CD14-positive monocyte (primary cell): Measurements from ENCODE around the gene CCDC169. TPM values are rescaled to one million over a fixed set of nuclear protein-coding genes. Genes with fewer than 3 reads are reported as not detected.

Experiments used
- DNase-seq, 3 donors: peaks; one replicate each; pipeline ENCODE4 v3.0.0-alpha.2; 2011 to 2022
- H2AFZ ChIP-seq: 2 replicates; pipeline ENCODE4 v1.6.0; 2012; ENCODE audit warnings: mild to moderate bottlenecking, low read depth, low read length, inconsistent platforms; ENCODE audit not compliant: insufficient read depth, poor library complexity, severe bottlenecking
- H3K27ac ChIP-seq, 2 donors: 1 replicate in 1 of 2; 2 replicates in 1 of 2; pipeline ENCODE4 v1.5.1; 2012 to 2013; ENCODE audit warnings: low read length in 2 of 2, control low read depth in 1 of 2, inconsistent platforms in 1 of 2, low read depth in 1 of 2, mild to moderate bottlenecking in 1 of 2
- H3K27me3 ChIP-seq, 2 donors: one replicate each; pipeline versions ENCODE4 v1.6.0 to v1.6.1; 2011 to 2013; ENCODE audit warnings: low read length in 2 of 2; ENCODE audit not compliant: control insufficient read depth in 2 of 2, insufficient read depth in 2 of 2
- H3K36me3 ChIP-seq, 2 donors: replicated peaks in 1 of 2; 1 replicate in 1 of 2; 2 replicates in 1 of 2; pipeline versions ENCODE4 v1.5.1 to v1.6.1; 2012 to 2013; ENCODE audit warnings: low read length in 2 of 2, control low read depth in 1 of 2, inconsistent platforms in 1 of 2, mild to moderate bottlenecking in 1 of 2; ENCODE audit not compliant: insufficient read depth in 2 of 2, control insufficient read depth in 1 of 2
- H3K4me1 ChIP-seq, 2 donors: 1 replicate in 1 of 2; 2 replicates in 1 of 2; pipeline versions ENCODE4 v1.5.1 to v1.6.1; 2012 to 2013; ENCODE audit warnings: low read length in 2 of 2, control low read depth in 1 of 2, inconsistent platforms in 1 of 2, mild to moderate bottlenecking in 1 of 2, moderate library complexity in 1 of 2; ENCODE audit not compliant: insufficient read depth in 2 of 2, control insufficient read depth in 1 of 2
- H3K4me2 ChIP-seq: replicated peaks from 2 replicates; pipeline ENCODE3; 2012; ENCODE audit warnings: low read length, moderate library complexity, mild to moderate bottlenecking; ENCODE audit not compliant: poor library complexity, severe bottlenecking; ENCODE audit errors: extremely low read depth
- H3K4me3 ChIP-seq, 3 experiments: fragments of 200-600 bp in 1 of 3; sonication (generic) in 1 of 3; replicated peaks in 1 of 3; 1 replicate in 2 of 3; 2 replicates in 1 of 3; pipeline ENCODE4 v1.5.1; 2011 to 2013; ENCODE audit warnings: low read length in 3 of 3, mild to moderate bottlenecking in 3 of 3, control low read depth in 2 of 3, low read depth in 2 of 3, inconsistent platforms in 1 of 3, moderate library complexity in 1 of 3
- H3K79me2 ChIP-seq: 2 replicates; pipeline ENCODE4 v1.6.0; 2012; ENCODE audit warnings: mild to moderate bottlenecking, control low read depth, inconsistent platforms, low read length, moderate library complexity; ENCODE audit not compliant: insufficient read depth
- H3K9ac ChIP-seq: 2 replicates; pipeline ENCODE4 v1.6.0; 2017; ENCODE audit warnings: low read length, mild to moderate bottlenecking; ENCODE audit not compliant: insufficient read depth, poor library complexity, severe bottlenecking
- H3K9me3 ChIP-seq, 2 donors: replicated peaks in 1 of 2; 1 replicate in 1 of 2; 2 replicates in 1 of 2; pipeline versions ENCODE4 v1.5.1 to v1.6.1; 2012 to 2013; ENCODE audit warnings: low read length in 2 of 2, control low read depth in 1 of 2; ENCODE audit not compliant: control insufficient read depth in 1 of 2, insufficient read depth in 1 of 2
- H4K20me1 ChIP-seq: 2 replicates; pipeline ENCODE4 v1.6.0; 2012; ENCODE audit warnings: mild to moderate bottlenecking, low read length, control low read depth, moderate library complexity; ENCODE audit not compliant: insufficient read depth
- H3K27ac Mint-ChIP-seq, 7 donors: one replicate each; pipeline ENCODE4 v1.8.0; 2020; ENCODE audit warnings: mild to moderate bottlenecking in 7 of 7, mixed read lengths in 7 of 7, moderate library complexity in 6 of 7, inconsistent platforms in 2 of 7
- H3K27me3 Mint-ChIP-seq, 3 donors: one replicate each; pipeline ENCODE4 v1.8.0; 2021 to 2022; ENCODE audit warnings: low read depth in 3 of 3, mild to moderate bottlenecking in 3 of 3, mixed read lengths in 3 of 3, moderate library complexity in 3 of 3, inconsistent platforms in 1 of 3
- H3K36me3 Mint-ChIP-seq, 2 donors: one replicate each; pipeline ENCODE4 v1.8.0; 2020; ENCODE audit warnings: mixed read lengths in 2 of 2, inconsistent platforms in 1 of 2, mild to moderate bottlenecking in 1 of 2
- H3K4me1 Mint-ChIP-seq: one replicate; pipeline ENCODE4 v1.8.0; 2020; ENCODE audit warnings: mild to moderate bottlenecking, mixed read lengths
- H3K4me3 Mint-ChIP-seq, 2 donors: one replicate each; pipeline ENCODE4 v1.8.0; 2020; ENCODE audit warnings: mild to moderate bottlenecking in 2 of 2, mixed read lengths in 2 of 2, moderate library complexity in 1 of 2
- H3K9me3 Mint-ChIP-seq, 7 donors: one replicate each; pipeline ENCODE4 v1.8.0; 2020 to 2022; ENCODE audit warnings: mixed read lengths in 7 of 7, mild to moderate bottlenecking in 6 of 7, moderate library complexity in 6 of 7, inconsistent platforms in 2 of 7
- CTCF ChIP-seq: fragments of 200-600 bp; IDR thresholded peaks from one replicate; pipeline ENCODE4 v1.8.0; 2022; ENCODE audit warnings: antibody characterized with exemption, mild to moderate bottlenecking
- WGBS: methylation state at CpG from one replicate; pipeline ENCODE4 v1.1.5; 2013; ENCODE audit warnings: missing lambda C conversion rate; ENCODE audit not compliant: insufficient coverage; 5-methylcytosine and 5-hydroxymethylcytosine counted together
- intact Hi-C, 2 donors: fragments of 100-400 bp; cut with micrococcal nuclease; formaldehyde crosslinking; loops; one replicate each; pipeline versions ENCODE4 v1.15.0 to v1.15.1; 2023
- polyA plus RNA-seq, 3 donors: library from polyadenylated mRNA; depleted of rRNA in 1 of 3; unstranded in 2 of 3; stranded (reverse) in 1 of 3; fragments of 300-500 nt in 2 of 3; fragments of >200 nt in 1 of 3; fragmentation: Illumina TruSeq in 2 of 3; gene quantifications; 1 replicate in 2 of 3; 2 replicates in 1 of 3; pipeline ENCODE4 v1.2.3, GENCODE V29; 2012 to 2021

The CCDC169 gene
- polyA plus RNA-seq, 3 donors, result 0.03 TPM; not detected in 2

DNA sequence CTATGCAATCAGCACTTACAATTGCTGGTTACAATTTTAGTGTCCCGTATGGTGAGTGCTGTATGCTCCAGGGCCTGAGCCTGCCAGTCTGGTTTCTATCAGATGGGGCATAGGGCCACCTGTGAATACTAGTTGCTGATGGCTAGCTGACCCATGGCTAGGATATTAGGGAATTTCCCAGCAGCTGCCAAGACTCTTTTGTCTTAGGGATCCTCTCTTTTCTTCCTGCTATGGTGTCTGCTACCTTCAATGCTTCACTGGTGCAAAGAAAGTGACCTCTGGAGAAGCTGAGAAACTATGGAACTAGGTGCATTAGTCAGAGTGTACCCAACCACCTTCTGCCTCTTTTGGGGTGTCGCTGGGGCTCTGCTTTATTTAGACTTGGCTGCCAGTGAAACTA is 11.6 kb downstream of the CCDC169 start:
- H3K27me3 ChIP-seq, result no peaks in the 10 kb centered on the region
- DNase-seq, result no peak
- intact Hi-C loops, result loop anchor here in 1 of 2 donors (10.0 kb wide), 1 partner anchor 449 kb away; no protein-coding TSS in a partner anchor
- H3K36me3 Mint-ChIP-seq, result no peaks in the 10 kb centered on the region
- H3K27ac Mint-ChIP-seq, result no peak overlapping the region
- H3K27me3 Mint-ChIP-seq, result peaks cover 0 to 4% (median 1%) of the 10 kb centered on the region in 3 donors
- H3K36me3 ChIP-seq, result no peaks in the 10 kb centered on the region
- H3K79me2 ChIP-seq, result no peaks in the 10 kb centered on the region
- no peak for TF ChIP-seq CTCF
- no peak overlapping the region for H3K4me3 ChIP-seq
- H3K4me3 Mint-ChIP-seq, result no peak overlapping the region
- H3K27ac ChIP-seq, result no peak overlapping the region
- H3K4me2 ChIP-seq, result no peak overlapping the region
- H3K9me3 ChIP-seq, result peaks cover 5 to 10% of the 10 kb centered on the region in 2 donors
- no peak overlapping the region for H2AFZ ChIP-seq
- H3K9ac ChIP-seq, result no peak overlapping the region
- H3K4me1 Mint-ChIP-seq, result no peaks in the 10 kb centered on the region
- H3K4me1 ChIP-seq, result no peaks in the 10 kb centered on the region
- H3K9me3 Mint-ChIP-seq, result peaks cover 3 to 22% (median 12%) of the 10 kb centered on the region in 7 donors
- no CpG with 5 or more reads among the region's 2 CpGs for WGBS
- no peaks in the 10 kb centered on the region for H4K20me1 ChIP-seq

GRCh38 chr13:36282821-36283432 is 14.7 kb downstream of the CCDC169 start:
- Histone ChIP-seq H2AFZ (no peak overlapping the region), H3K79me2 (no peaks in the 10 kb centered on the region), H3K27me3 (no peaks in the 10 kb centered on the region), H3K9ac (no peak overlapping the region), H3K4me1 (no peaks in the 10 kb centered on the region), H4K20me1 (no peaks in the 10 kb centered on the region), H3K36me3 (no peaks in the 10 kb centered on the region), H3K27ac (no peak overlapping the region), H3K4me2 (no peak overlapping the region), H3K4me3 (no peak overlapping the region), H3K9me3 (peaks cover 0 to 2% of the 10 kb centered on the region in 2 donors)
- Mint-ChIP-seq H3K27ac (no peak overlapping the region), H3K27me3 (peaks cover 0 to 4% (median 1%) of the 10 kb centered on the region in 3 donors), H3K4me3 (no peak overlapping the region), H3K4me1 (no peaks in the 10 kb centered on the region), H3K36me3 (no peaks in the 10 kb centered on the region), H3K9me3 (peaks cover 0 to under 1% (median under 1%) of the 10 kb centered on the region in 7 donors)
- peak; percentile 91 for TF ChIP-seq CTCF
- intact Hi-C loops, result loop anchor here in 1 of 2 donors (10.0 kb wide), 1 partner anchor 452 kb away; no protein-coding TSS in a partner anchor
- WGBS, result 100% methylated on average over 1 of the region's 6 CpGs
- DNase-seq, result peak in 2 of 3 donors; percentile 12 to 24
